Mesendoderm (in vitro differentiated cells): ENCODE measurements around the gene ARSA.

Source experiments
- DNase-seq: peaks from one replicate; pipeline ENCODE4 v3.0.0; 2013
- H2AK5ac ChIP-seq: 2 replicates; pipeline ENCODE4 v1.6.1; 2013; ENCODE audit warnings: low read length, inconsistent platforms
- H2BK120ac ChIP-seq: 2 replicates; pipeline ENCODE4 v1.6.1; 2013; ENCODE audit warnings: low read depth, mild to moderate bottlenecking, low read length, moderate library complexity, mixed read lengths
- H2BK15ac ChIP-seq: replicated peaks from 2 replicates; pipeline ENCODE4 v1.6.1; 2013; ENCODE audit warnings: low read depth, mild to moderate bottlenecking, moderate library complexity
- H2BK5ac ChIP-seq: 2 replicates; pipeline ENCODE4 v1.6.1; 2013; ENCODE audit warnings: low read length, inconsistent platforms
- H3K18ac ChIP-seq: 2 replicates; pipeline ENCODE4 v1.6.1; 2013; ENCODE audit warnings: mild to moderate bottlenecking, low read length, mixed read lengths
- H3K23ac ChIP-seq: one replicate; pipeline ENCODE4 v1.6.1; 2013; ENCODE audit warnings: low read length
- H3K27ac ChIP-seq: 2 replicates; pipeline ENCODE4 v1.5.1; 2013; ENCODE audit warnings: low read depth, mild to moderate bottlenecking, inconsistent platforms, low read length, moderate library complexity
- H3K27me3 ChIP-seq: 2 replicates; pipeline ENCODE4 v1.6.1; 2013; ENCODE audit warnings: low read length, control low read depth, mild to moderate bottlenecking, inconsistent platforms; ENCODE audit not compliant: insufficient read depth, poor library complexity
- H3K36me3 ChIP-seq: 2 replicates; pipeline ENCODE4 v1.6.1; 2013; ENCODE audit warnings: low read length, inconsistent platforms; ENCODE audit not compliant: control insufficient read depth, insufficient read depth
- H3K4ac ChIP-seq: one replicate; pipeline ENCODE4 v1.6.1; 2013; ENCODE audit warnings: low read depth, mild to moderate bottlenecking, low read length, moderate library complexity
- H3K4me1 ChIP-seq: 2 replicates; pipeline ENCODE4 v1.6.1; 2013; ENCODE audit warnings: low read depth, low read length, inconsistent platforms; ENCODE audit not compliant: control insufficient read depth
- H3K4me2 ChIP-seq: 2 replicates; pipeline ENCODE4 v1.6.1; 2013; ENCODE audit warnings: low read length
- H3K4me3 ChIP-seq: 2 replicates; pipeline ENCODE4 v1.5.1; 2013; ENCODE audit warnings: mild to moderate bottlenecking, low read length
- H3K56ac ChIP-seq: one replicate; pipeline ENCODE4 v1.6.1; 2013; ENCODE audit warnings: low read length
- H3K79me1 ChIP-seq: 2 replicates; pipeline ENCODE4 v1.6.1; 2013; ENCODE audit warnings: low read length, inconsistent platforms
- H3K79me2 ChIP-seq: 2 replicates; pipeline ENCODE4 v1.6.1; 2013; ENCODE audit warnings: mild to moderate bottlenecking, low read length; ENCODE audit not compliant: control insufficient read depth, insufficient read depth
- H3K9ac ChIP-seq: 2 replicates; pipeline ENCODE4 v1.6.1; 2013; ENCODE audit warnings: low read length, inconsistent platforms
- H4K5ac ChIP-seq: one replicate; pipeline ENCODE4 v1.6.1; 2013; ENCODE audit warnings: low read length
- H4K8ac ChIP-seq: one replicate; pipeline ENCODE4 v1.6.1; 2013; ENCODE audit warnings: low read depth, mild to moderate bottlenecking, control low read depth, low read length, moderate library complexity
- WGBS: extraction: QIAGEN DNeasy Blood & Tissue Kit; methylation state at CpG from one replicate; pipeline ENCODE4 v1.1.7; 2013; ENCODE audit warnings: low lambda C conversion rate, missing lambda C conversion rate; ENCODE audit not compliant: insufficient coverage; ENCODE audit errors: extremely low coverage; 5-methylcytosine and 5-hydroxymethylcytosine counted together

ARSA gene

GRCh38 chr22:50602338-50602700 lies 25.6 kb downstream of the ARSA start:
- no peak overlapping the region for H4K8ac ChIP-seq
- H3K23ac ChIP-seq: no peak overlapping the region
- H3K4ac ChIP-seq: no peak overlapping the region
- no peak overlapping the region for H3K56ac ChIP-seq
- H3K18ac ChIP-seq: no peak overlapping the region
- H2BK120ac ChIP-seq: no peak overlapping the region
- H3K4me1 ChIP-seq: no peaks in the 10 kb centered on the region
- H3K79me1 ChIP-seq: no peaks in the 10 kb centered on the region
- H3K36me3 ChIP-seq: no peaks in the 10 kb centered on the region
- H3K79me2 ChIP-seq: no peaks in the 10 kb centered on the region
- H3K27ac ChIP-seq: no peak overlapping the region
- H3K27me3 ChIP-seq: peaks cover 5% of the 10 kb centered on the region
- no peak overlapping the region for H2BK15ac ChIP-seq
- H3K4me3 ChIP-seq: no peak overlapping the region
- DNase-seq: no peak
- H4K5ac ChIP-seq: no peak overlapping the region
- H3K4me2 ChIP-seq: no peak overlapping the region
- no peak overlapping the region for H2BK5ac ChIP-seq
- H2AK5ac ChIP-seq: no peak overlapping the region
- no CpG with 5 or more reads among the region's 2 CpGs for WGBS
- no peak overlapping the region for H3K9ac ChIP-seq

GRCh38 chr22:50601669-50602337 lies 26.1 kb downstream of the ARSA start:
- H3K23ac ChIP-seq: no peak overlapping the region
- no peak overlapping the region for H2AK5ac ChIP-seq
- H3K4ac ChIP-seq: no peak overlapping the region
- H4K5ac ChIP-seq: no peak overlapping the region
- H3K18ac ChIP-seq: no peak overlapping the region
- H3K4me3 ChIP-seq: no peak overlapping the region
- no peak overlapping the region for H2BK15ac ChIP-seq
- H3K9ac ChIP-seq: no peak overlapping the region
- peaks cover 5% of the 10 kb centered on the region for H3K27me3 ChIP-seq
- H3K27ac ChIP-seq: no peak overlapping the region
- no peak overlapping the region for H4K8ac ChIP-seq
- no peaks in the 10 kb centered on the region for H3K79me2 ChIP-seq
- H2BK120ac ChIP-seq: no peak overlapping the region
- WGBS: no CpG with 5 or more reads among the region's 12 CpGs
- DNase-seq: no peak
- no peak overlapping the region for H2BK5ac ChIP-seq
- H3K36me3 ChIP-seq: no peaks in the 10 kb centered on the region
- H3K79me1 ChIP-seq: no peaks in the 10 kb centered on the region
- H3K4me1 ChIP-seq: no peaks in the 10 kb centered on the region
- H3K56ac ChIP-seq: no peak overlapping the region
- no peak overlapping the region for H3K4me2 ChIP-seq

- Histone ChIP-seq H4K5ac (no peak overlapping the region), H2BK15ac (no peak overlapping the region), H3K4ac (no peak overlapping the region), H4K8ac (no peak overlapping the region), H2BK120ac (no peak overlapping the region), H3K56ac (no peak overlapping the region), H2AK5ac (no peak overlapping the region), H3K27me3 (peaks cover 5% of the 10 kb centered on the region), H2BK5ac (no peak overlapping the region), H3K4me1 (no peaks in the 10 kb centered on the region), H3K36me3 (no peaks in the 10 kb centered on the region), H3K4me3 (no peak overlapping the region), H3K23ac (no peak overlapping the region), H3K4me2 (no peak overlapping the region), H3K18ac (no peak overlapping the region), H3K79me2 (no peaks in the 10 kb centered on the region), H3K9ac (no peak overlapping the region), H3K27ac (no peak overlapping the region), H3K79me1 (no peaks in the 10 kb centered on the region)
- DNase-seq: no peak
- no CpG with 5 or more reads among the region's 52 CpGs for WGBS
Observed at GRCh38 chr22:50600967-50601668, 26.8 kb downstream of the ARSA start.

- no peak within 1 kb of the TSS for H2AK5ac ChIP-seq
- no peak within 1 kb of the TSS for H3K9ac ChIP-seq
- peaks cover 5% of the 10 kb centered on the region for H3K27me3 ChIP-seq
- H3K36me3 ChIP-seq: no peaks in the 10 kb centered on the region
- no peak within 1 kb of the TSS for H4K5ac ChIP-seq
- DNase-seq: no peak
- H3K4me3 ChIP-seq: no peak within 1 kb of the TSS
- H3K4ac ChIP-seq: no peak within 1 kb of the TSS
- no peak within 1 kb of the TSS for H3K18ac ChIP-seq
- no peaks in the 10 kb centered on the region for H3K79me1 ChIP-seq
- no peak within 1 kb of the TSS for H2BK15ac ChIP-seq
- no peak within 1 kb of the TSS for H3K23ac ChIP-seq
- H3K79me2 ChIP-seq: no peaks in the 10 kb centered on the region
- no peaks in the 10 kb centered on the region for H3K4me1 ChIP-seq
- H2BK120ac ChIP-seq: no peak within 1 kb of the TSS
- no peak within 1 kb of the TSS for H2BK5ac ChIP-seq
- H3K56ac ChIP-seq: no peak within 1 kb of the TSS
- H3K27ac ChIP-seq: no peak within 1 kb of the TSS
- H3K4me2 ChIP-seq: no peak within 1 kb of the TSS
- no CpG with 5 or more reads among the region's 61 CpGs for WGBS
- H4K8ac ChIP-seq: no peak within 1 kb of the TSS
Observed at GRCh38 chr22:50600538-50600937, 27.4 kb downstream of the ARSA start, which contains the start of gene MAPK8IP2. TSS of gene MAPK8IP2 (plus strand) at chr22:50600793. CDS start at chr22:50600819, 26 bp downstream.

GRCh38 chr22:50599816-50600455 lies 28.0 kb downstream of the ARSA start:
- Histone ChIP-seq H3K79me2 (no peaks in the 10 kb centered on the region), H3K79me1 (no peaks in the 10 kb centered on the region), H2BK120ac (no peak overlapping the region), H3K9ac (no peak overlapping the region), H2AK5ac (no peak overlapping the region), H3K4me3 (no peak overlapping the region), H2BK15ac (no peak overlapping the region), H3K27ac (no peak overlapping the region), H3K4me2 (no peak overlapping the region), H3K56ac (no peak overlapping the region), H3K4ac (no peak overlapping the region), H3K18ac (no peak overlapping the region), H4K8ac (no peak overlapping the region), H2BK5ac (no peak overlapping the region), H4K5ac (no peak overlapping the region), H3K4me1 (no peaks in the 10 kb centered on the region), H3K27me3 (peaks cover 5% of the 10 kb centered on the region), H3K36me3 (no peaks in the 10 kb centered on the region), H3K23ac (no peak overlapping the region)
- DNase-seq: peak; percentile 49
- WGBS: no CpG with 5 or more reads among the region's 52 CpGs
